Kidney (tissue), 14 donors: ENCODE data around the gene DNPH1. TPM values are rescaled to one million over a fixed set of nuclear protein-coding genes. Genes with fewer than 3 reads are reported as not detected.
A peak's percentile ranks its signal among the peaks of the same experiment; 100 is the strongest.

Source experiments
- DNase-seq, 5 donors: peaks; one replicate each; pipeline ENCODE4 v3.0.0-alpha.2; 2013 to 2020
- FAIRE-seq: peaks from 2 replicates; lab custom pipeline; 2012; peaks lifted over from hg19 to GRCh38; lab: Jason Lieb, UNC
- H3K27ac ChIP-seq, 2 donors: one replicate each; pipeline ENCODE4 v1.7.0; 2013; ENCODE audit warnings: low read depth in 2 of 2, low read length in 2 of 2, inconsistent platforms in 1 of 2
- H3K27me3 ChIP-seq: one replicate; pipeline ENCODE4 v1.7.1; 2013; ENCODE audit warnings: low read length, inconsistent platforms; ENCODE audit not compliant: control insufficient read depth, insufficient read depth
- H3K36me3 ChIP-seq, 3 donors: one replicate each; pipeline versions ENCODE4 v1.7.0 to v1.7.1; 2013; ENCODE audit warnings: low read length in 3 of 3, control low read depth in 1 of 3, inconsistent platforms in 1 of 3; ENCODE audit not compliant: insufficient read depth in 3 of 3, control insufficient read depth in 2 of 3
- H3K4me1 ChIP-seq, 3 donors: one replicate each; pipeline versions ENCODE4 v1.7.0 to v1.7.1; 2013; ENCODE audit warnings: low read length in 3 of 3, inconsistent platforms in 1 of 3, low read depth in 1 of 3; ENCODE audit not compliant: control insufficient read depth in 2 of 3, insufficient read depth in 2 of 3
- H3K4me3 ChIP-seq, 3 donors: one replicate each; pipeline versions ENCODE4 v1.7.0 to v1.8.1; 2013; ENCODE audit warnings: low read length in 3 of 3, control low read depth in 1 of 3, inconsistent platforms in 1 of 3
- H3K9ac ChIP-seq, 3 donors: one replicate each; pipeline versions ENCODE4 v1.7.0 to v1.7.1; 2013; ENCODE audit warnings: low read length in 3 of 3, control low read depth in 1 of 3, inconsistent platforms in 1 of 3
- H3K9me3 ChIP-seq, 3 donors: one replicate each; pipeline versions ENCODE4 v1.7.0 to v1.7.1; 2013; ENCODE audit warnings: low read length in 3 of 3, control low read depth in 1 of 3, inconsistent platforms in 1 of 3; ENCODE audit not compliant: control insufficient read depth in 2 of 3, insufficient read depth in 1 of 3
- CTCF ChIP-seq: IDR thresholded peaks from 3 replicates; pipeline ENCODE4 v1.5.1; 2012; ENCODE audit warnings: mild to moderate bottlenecking, moderate library complexity, borderline replicate concordance; ENCODE audit not compliant: insufficient read depth; ENCODE audit errors: extremely low read depth
- intact Hi-C: fragments of 100-400 bp; cut with DNase I; formaldehyde crosslinking; loops from one replicate; pipeline ENCODE4 v1.11.1; 2022
- polyA plus RNA-seq: library from polyadenylated mRNA; stranded (reverse); fragments of 350-450 nt; fragmentation: Illumina TruSeq; extraction: RNeasy Lipid Tissue Mini Kit (QIAGEN cat#74804); gene quantifications from one replicate; pipeline ENCODE4 v1.2.3, GENCODE V29; 2014; ENCODE audit warnings: low read depth, low replicate concordance; ENCODE audit not compliant: insufficient read depth
- total RNA-seq: library from RNA; stranded (reverse); fragmentation: NEBNext Ultra II Directional; extraction: Animal tissue kit (Norgen Biotek cat#: 25700); gene quantifications from one replicate; pipeline ENCODE4 v1.2.1, GENCODE V29; 2021
- donor health status: control.
- donor health status: control.
- donor health status: control.
- donor health status: control.
- donor health status: control.
- donor health status: DM: yes; HTN: yes; CAD: no.
- donor health status: Normal renal cell carcinoma (clear cell type).

DNPH1 gene
- total and polyA plus RNA-seq, 2 donors from 2014 or later: 74.3 to 373 TPM

GRCh38 chr6:43185391-43185985, 43.8 kb downstream of the DNPH1 start:
- H3K27ac ChIP-seq: no peak overlapping the region
- no peak overlapping the region for H3K9ac ChIP-seq
- intact Hi-C loops: no loop called here
- H3K36me3 ChIP-seq: peaks cover 0 to 13% (median 8%) of the 10 kb centered on the region in 3 donors
- DNase-seq: no peak
- no peak overlapping the region for H3K4me3 ChIP-seq
- H3K27me3 ChIP-seq: no peaks in the 10 kb centered on the region
- no peaks in the 10 kb centered on the region for H3K9me3 ChIP-seq
- no peak for TF ChIP-seq CTCF
- peaks cover 2 to 16% (median 5%) of the 10 kb centered on the region in 3 donors for H3K4me1 ChIP-seq
- no peak for FAIRE-seq

GRCh38 chr6:43184268-43184985, 44.9 kb downstream of the DNPH1 start:
- no peak for FAIRE-seq
- TF ChIP-seq CTCF: no peak

GRCh38 chr6:43183441-43183840, 45.8 kb downstream of the DNPH1 start:
- Histone ChIP-seq H3K27ac (no peak overlapping the region), H3K9me3 (no peaks in the 10 kb centered on the region), H3K4me3 (no peak overlapping the region), H3K36me3 (peaks cover 2 to 19% (median 18%) of the 10 kb centered on the region in 3 donors), H3K27me3 (no peaks in the 10 kb centered on the region), H3K9ac (no peak overlapping the region), H3K4me1 (peaks cover 2 to 16% (median 5%) of the 10 kb centered on the region in 3 donors)
- TF ChIP-seq CTCF: no peak
- DNase-seq (no peak), FAIRE-seq (no peak)
- intact Hi-C loops: no loop called here

More at GRCh38 chr6:43184268-43184985, 44.9 kb downstream of the DNPH1 start:
- Histone ChIP-seq H3K9ac (no peak overlapping the region), H3K27ac (no peak overlapping the region), H3K4me3 (no peak overlapping the region), H3K4me1 (peaks cover 2 to 16% (median 5%) of the 10 kb centered on the region in 3 donors), H3K9me3 (no peaks in the 10 kb centered on the region), H3K36me3 (peaks cover 0 to 13% (median 9%) of the 10 kb centered on the region in 3 donors), H3K27me3 (no peaks in the 10 kb centered on the region)
- DNase-seq: peak in 1 of 5 donors; percentile 70
- intact Hi-C loops: no loop called here
